Measurements from ENCODE around the gene PRR13.

- TF ChIP-seq POLR2A (IDR thresholded peaks at IDR 0.05) (no peak), CTCF (IDR thresholded peaks at IDR 0.05) (no peak), POLR2AphosphoS5 (IDR thresholded peaks at IDR 0.05) (no peak)
These were observed 13.2 kb downstream of the PRR13 start for GRCh38 chr12:53454707-53455106.
